GM19463 (cell line): ENCODE measurements around the gene TSPY10.
"Not testable (repeated sequence)": the region's sequence is repeated elsewhere in the genome, so short reads cannot be mapped to it uniquely, and the experiment has no call there.

Experiments
- ATAC-seq: cut with Tn5 transposase; IDR thresholded peaks from one replicate; pipeline ENCODE4 v1.9.1; 2021; ENCODE audit warnings: mild to moderate bottlenecking, moderate library complexity; ENCODE audit not compliant: unreplicated experiment

TSPY10 gene

GRCh38 chrY:9527580-9527979 is at the start of gene TSPY10:
Gene TSPY10, plus strand, starts transcription at chrY:9527880. Its CDS starts 46 bp downstream, at chrY:9527926.
- not testable (repeated sequence) for ATAC-seq

- ATAC-seq = not testable (repeated sequence)
These were observed 40.7 kb upstream of the TSPY10 start, which contains the start of gene TSPY9 for GRCh38 chrY:9486967-9487366. Gene TSPY9, plus strand, starts transcription at chrY:9487267. Its CDS starts 46 bp downstream, at chrY:9487313.

- ATAC-seq = not testable (repeated sequence)
These were observed 23.3 kb upstream of the TSPY10 start for GRCh38 chrY:9504396-9504795.

- ATAC-seq = not testable (repeated sequence)
These were observed 11.4 kb upstream of the TSPY10 start for GRCh38 chrY:9516287-9516686.
